ENCODE results near the gene MADCAM1.

DNA sequence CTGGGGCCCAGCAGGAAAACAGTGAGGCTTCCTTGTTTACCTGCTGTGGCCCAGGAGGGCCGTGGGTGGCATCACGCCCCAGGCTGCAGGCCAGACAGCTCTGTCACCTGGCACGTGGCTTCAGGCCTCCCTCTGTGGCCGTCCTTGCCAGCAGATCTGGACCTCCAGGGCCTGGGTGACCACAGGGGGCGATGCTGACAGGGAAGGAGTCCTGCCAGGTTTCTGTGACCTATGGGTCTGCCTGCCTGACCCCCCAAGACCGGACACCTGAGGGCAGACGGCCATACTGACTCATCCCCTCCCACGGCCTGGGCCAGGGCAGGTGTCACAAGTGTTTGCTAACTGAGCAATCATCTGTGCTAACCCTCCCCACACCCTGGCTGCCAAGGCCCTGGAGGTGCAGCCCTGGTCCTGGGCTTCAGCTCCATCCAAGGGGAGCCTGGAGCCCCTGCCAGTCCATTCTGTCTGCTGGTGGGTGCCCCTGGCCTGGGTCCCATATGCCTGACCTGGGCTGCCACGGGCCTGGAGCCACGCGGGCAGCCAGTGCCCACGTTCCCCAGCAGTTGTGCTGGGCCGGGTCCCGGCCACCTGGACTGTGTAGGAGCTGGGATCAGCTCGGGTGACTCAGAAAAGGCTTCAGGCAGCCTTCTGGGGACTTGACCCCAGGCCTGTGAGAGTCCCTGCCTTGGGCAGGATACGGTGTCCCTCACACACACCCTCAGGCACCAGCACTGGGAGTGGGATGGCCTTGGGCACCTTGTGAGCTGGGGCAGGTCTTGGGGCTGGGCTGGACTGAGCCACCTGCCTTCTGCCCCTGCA is 38.9 kb downstream of the MADCAM1 start:
- TF ChIP-seq, protein P1, sequence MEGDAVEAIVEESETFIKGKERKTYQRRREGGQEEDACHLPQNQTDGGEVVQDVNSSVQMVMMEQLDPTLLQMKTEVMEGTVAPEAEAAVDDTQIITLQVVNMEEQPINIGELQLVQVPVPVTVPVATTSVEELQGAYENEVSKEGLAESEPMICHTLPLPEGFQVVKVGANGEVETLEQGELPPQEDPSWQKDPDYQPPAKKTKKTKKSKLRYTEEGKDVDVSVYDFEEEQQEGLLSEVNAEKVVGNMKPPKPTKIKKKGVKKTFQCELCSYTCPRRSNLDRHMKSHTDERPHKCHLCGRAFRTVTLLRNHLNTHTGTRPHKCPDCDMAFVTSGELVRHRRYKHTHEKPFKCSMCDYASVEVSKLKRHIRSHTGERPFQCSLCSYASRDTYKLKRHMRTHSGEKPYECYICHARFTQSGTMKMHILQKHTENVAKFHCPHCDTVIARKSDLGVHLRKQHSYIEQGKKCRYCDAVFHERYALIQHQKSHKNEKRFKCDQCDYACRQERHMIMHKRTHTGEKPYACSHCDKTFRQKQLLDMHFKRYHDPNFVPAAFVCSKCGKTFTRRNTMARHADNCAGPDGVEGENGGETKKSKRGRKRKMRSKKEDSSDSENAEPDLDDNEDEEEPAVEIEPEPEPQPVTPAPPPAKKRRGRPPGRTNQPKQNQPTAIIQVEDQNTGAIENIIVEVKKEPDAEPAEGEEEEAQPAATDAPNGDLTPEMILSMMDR (IDR thresholded peaks at IDR 0.05): no peak
- no peak for TF ChIP-seq POLR2A (IDR thresholded peaks at IDR 0.05)

Data from tibial nerve (tissue), 3 donors.